ENCODE data around the gene ARHGAP11A.

The ARHGAP11A gene

GRCh38 chr15:32657198-32657883, 42.0 kb downstream of the ARHGAP11A start:
- DNase-seq (ENCODE audit: low spot score), result no peak

- no peak for DNase-seq (ENCODE audit: low spot score)
Measured at GRCh38 chr15:32657941-32658340, 42.6 kb downstream of the ARHGAP11A start.

- no peak for DNase-seq (ENCODE audit: low spot score)
Measured at GRCh38 chr15:32659340-32660155, 44.2 kb downstream of the ARHGAP11A start.

- no peak for DNase-seq (ENCODE audit: low spot score)
Measured at GRCh38 chr15:32663671-32664070, 48.4 kb downstream of the ARHGAP11A start.

- no peak for DNase-seq (ENCODE audit: low spot score)
Measured at GRCh38 chr15:32664796-32665195, 49.5 kb downstream of the ARHGAP11A start.

- no peak for DNase-seq (ENCODE audit: low spot score)
Measured at GRCh38 chr15:32667321-32667720, 52.0 kb downstream of the ARHGAP11A start.

- DNase-seq (ENCODE audit: low spot score), result no peak
Measured at GRCh38 chr15:32668942-32669341, 53.6 kb downstream of the ARHGAP11A start.

- no peak for DNase-seq (ENCODE audit: low spot score)
Measured at GRCh38 chr15:32669896-32670611, 54.8 kb downstream of the ARHGAP11A start.

GRCh38 chr15:32670623-32671022, 55.3 kb downstream of the ARHGAP11A start:
- no peak for DNase-seq (ENCODE audit: low spot score)

GRCh38 chr15:32671339-32672325, 56.3 kb downstream of the ARHGAP11A start:
- no peak for DNase-seq (ENCODE audit: low spot score)

- no peak for DNase-seq (ENCODE audit: low spot score)
Measured at GRCh38 chr15:32674681-32675080, 59.4 kb downstream of the ARHGAP11A start.

GRCh38 chr15:32675466-32675865, 60.2 kb downstream of the ARHGAP11A start:
- DNase-seq (ENCODE audit: low spot score), result no peak

- no peak for DNase-seq (ENCODE audit: low spot score)
Measured at GRCh38 chr15:32676169-32676568, 60.9 kb downstream of the ARHGAP11A start.

GRCh38 chr15:32677238-32677750, 62.0 kb downstream of the ARHGAP11A start:
- no peak for DNase-seq (ENCODE audit: low spot score)

- DNase-seq (ENCODE audit: low spot score), result no peak
Measured at GRCh38 chr15:32679298-32679690, 64.0 kb downstream of the ARHGAP11A start.

- DNase-seq (ENCODE audit: low spot score), result no peak
Measured at GRCh38 chr15:32682569-32682968, 67.3 kb downstream of the ARHGAP11A start.

- no peak for DNase-seq (ENCODE audit: low spot score)
Measured at GRCh38 chr15:32682977-32683630, 67.8 kb downstream of the ARHGAP11A start.

GRCh38 chr15:32683906-32684584, 68.7 kb downstream of the ARHGAP11A start:
- no peak for DNase-seq (ENCODE audit: low spot score)

GRCh38 chr15:32685576-32685975, 70.3 kb downstream of the ARHGAP11A start:
- DNase-seq (ENCODE audit: low spot score), result no peak

GRCh38 chr15:32687556-32687955, 72.3 kb downstream of the ARHGAP11A start:
- DNase-seq (ENCODE audit: low spot score), result no peak

All from hematopoietic multipotent progenitor cell treated with erythropoietin and hydrocortisone succinate and interleukin-3 and kit ligand, for 17 days (in vitro differentiated cells).